Measurements from ENCODE around the gene GPR3. TPM values are rescaled to one million over a fixed set of nuclear protein-coding genes. Genes with fewer than 3 reads are reported as not detected.

The GPR3 gene, protein sequence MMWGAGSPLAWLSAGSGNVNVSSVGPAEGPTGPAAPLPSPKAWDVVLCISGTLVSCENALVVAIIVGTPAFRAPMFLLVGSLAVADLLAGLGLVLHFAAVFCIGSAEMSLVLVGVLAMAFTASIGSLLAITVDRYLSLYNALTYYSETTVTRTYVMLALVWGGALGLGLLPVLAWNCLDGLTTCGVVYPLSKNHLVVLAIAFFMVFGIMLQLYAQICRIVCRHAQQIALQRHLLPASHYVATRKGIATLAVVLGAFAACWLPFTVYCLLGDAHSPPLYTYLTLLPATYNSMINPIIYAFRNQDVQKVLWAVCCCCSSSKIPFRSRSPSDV
- 2.0 and 2.1 TPM in 2 replicates for total RNA-seq

DNA sequence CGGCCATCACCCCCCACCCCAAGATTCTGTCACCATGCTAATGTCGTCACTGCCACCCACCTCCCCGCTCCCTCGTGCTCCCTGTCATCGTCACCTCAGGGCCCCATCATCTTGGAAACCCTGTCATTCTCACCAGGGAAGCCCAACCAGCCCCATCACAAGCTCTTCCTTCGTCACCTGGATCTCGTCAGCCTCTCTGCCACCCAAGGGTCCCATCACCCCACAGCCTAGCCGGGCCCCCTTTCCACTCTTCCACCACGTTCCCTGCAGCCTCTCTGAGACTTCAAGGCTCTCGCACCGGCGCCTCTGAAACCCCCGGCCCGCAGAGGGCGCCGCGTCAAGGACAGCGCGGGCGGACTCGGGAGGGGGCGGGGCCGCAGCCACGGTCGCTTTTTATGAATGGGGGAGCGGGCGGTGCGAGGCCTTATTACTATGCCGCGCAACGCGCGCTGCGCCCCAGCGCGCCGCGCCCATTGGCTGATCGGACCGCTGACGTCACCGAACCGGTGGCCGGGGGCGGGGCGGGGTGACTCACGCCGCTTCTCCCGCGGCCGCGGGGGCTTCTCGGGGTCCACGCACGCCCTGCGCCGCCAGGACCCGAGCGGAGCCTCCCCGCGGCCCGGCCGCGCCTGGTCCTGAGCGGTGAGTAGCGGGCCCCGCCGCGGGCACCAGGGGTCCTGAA is at the start of gene GPR3:
GPR3 (plus strand) TSS at position 527 of the 682 bp plus-strand sequence. CDS start 1,177 bp downstream, outside the sequence.

DNA sequence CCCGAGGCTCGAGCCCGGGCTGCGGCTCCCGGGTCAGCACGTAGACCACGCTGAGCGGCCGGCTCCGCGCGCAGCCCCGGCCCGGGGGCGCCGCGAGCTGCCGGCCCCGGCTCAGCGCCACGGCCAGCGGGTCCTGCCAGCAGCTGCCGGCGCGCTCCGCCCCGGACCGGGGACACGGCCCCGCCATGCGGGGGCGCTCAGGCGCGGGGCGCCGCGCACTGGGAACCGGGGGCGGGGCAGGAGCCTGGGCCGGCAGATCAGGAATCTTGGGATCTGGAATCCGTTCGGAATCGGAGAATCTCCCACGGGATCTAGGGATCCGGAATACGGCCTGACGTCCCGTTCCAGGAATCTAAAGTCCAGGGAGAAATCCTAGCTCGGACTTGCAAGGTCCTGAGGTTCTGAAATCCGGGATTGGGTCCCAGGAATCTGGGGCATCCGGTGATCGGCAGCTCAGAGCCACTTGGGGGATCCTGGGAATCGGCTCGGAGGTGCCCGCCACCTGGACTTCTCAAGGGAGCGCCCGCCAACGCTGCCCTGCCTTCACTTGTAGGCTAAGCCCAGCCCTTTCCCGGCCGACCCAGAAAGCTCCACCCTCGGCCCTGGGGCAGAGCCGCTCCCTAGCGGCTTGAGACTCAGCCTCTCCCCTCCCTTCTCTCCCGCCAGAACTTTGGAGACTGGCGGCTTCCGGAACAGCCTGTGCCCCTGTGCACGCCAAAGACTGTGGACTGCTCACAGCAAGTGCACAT is 25.8 kb upstream of the GPR3 start, which contains the start of gene MAP3K6:
MAP3K6 (minus strand) TSS at position 551 of the 749 bp plus-strand sequence; CDS start at position 187, 364 bp downstream.

DNA sequence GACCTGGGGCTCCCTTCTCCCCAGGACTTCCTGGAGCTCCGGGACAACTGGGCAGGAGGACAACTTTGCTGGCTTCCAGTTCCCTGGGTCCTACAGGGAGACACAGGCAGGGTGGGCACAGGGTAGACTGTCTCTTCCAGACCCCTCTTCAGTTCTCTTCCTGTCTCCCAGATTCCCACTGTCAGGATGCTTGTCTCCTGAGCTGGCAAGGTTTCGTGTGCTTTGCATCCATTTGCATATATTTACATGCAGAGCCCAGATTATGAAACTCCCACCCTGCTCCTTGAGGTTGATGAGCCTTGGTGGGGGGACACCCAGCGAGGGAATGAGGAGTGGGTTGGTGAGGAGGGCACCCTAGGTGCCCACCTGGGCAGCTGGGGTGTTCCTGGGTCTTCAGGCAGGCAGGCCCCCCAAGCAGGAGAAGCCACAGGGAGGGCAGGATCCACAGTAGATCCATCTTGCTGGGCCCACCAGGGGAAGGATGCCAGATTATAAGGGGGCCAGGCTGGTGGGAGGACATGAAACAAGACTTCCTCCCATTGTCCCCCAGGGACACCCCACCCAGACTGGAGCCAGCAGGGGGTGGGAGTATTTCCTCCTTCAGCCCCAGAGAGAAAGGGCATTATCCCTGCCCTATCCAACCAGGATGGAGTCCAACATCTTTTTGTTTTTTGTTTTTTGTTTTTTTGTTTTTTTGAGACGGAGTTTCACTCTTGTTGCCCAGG is 17.9 kb upstream of the GPR3 start, which contains the start of gene FCN3:
FCN3 (minus strand) TSS at position 463 of the 725 bp plus-strand sequence; CDS start at position 457, 6 bp downstream.

DNA sequence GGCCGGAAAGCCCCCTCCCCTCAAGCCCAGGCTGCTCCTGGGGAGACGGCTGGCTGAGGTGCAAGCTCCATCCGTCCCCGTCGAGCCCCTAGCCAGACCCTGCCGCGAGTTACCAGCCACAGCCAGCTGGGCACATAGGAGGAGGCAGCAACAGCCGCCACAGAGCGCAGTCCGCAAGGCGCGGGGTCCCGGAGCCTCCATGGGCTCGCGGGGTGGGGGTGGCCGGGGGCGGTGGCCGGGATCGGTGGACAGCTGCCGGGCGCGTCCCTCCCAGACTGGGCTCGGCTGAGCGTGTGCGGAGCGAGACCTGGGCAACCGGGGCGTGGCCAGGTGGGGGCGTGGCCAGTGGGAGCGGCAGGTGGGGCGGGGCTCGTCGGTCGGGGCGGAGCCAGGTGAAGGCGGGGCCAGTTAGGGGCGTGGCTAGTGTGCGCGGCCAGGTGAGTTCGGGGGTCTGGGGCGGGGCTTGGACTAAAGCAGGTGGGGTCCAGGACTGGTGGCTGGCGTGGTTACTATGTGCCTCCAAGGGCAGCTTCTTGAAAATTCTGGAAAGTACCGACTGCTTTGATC is 9.3 kb upstream of the GPR3 start, which contains the start of gene CD164L2:
CD164L2 (minus strand) TSS at position 295 of the 567 bp plus-strand sequence; CDS start at position 201, 94 bp downstream.

Other genes starting within 250 kb of the GPR3 start
- gene SLC9A1, start 237.5 kb upstream of the GPR3 start, total RNA-seq = 21.3 and 28.6 TPM in 2 replicates
- 20.1 and 23.4 TPM in 2 replicates for gene WDTC1, start 158.0 kb upstream of the GPR3 start, total RNA-seq
- 26.4 and 27.7 TPM in 2 replicates for gene TMEM222, start 70.5 kb upstream of the GPR3 start, total RNA-seq
- gene SYTL1, start 50.6 kb upstream of the GPR3 start, total RNA-seq = 0.27 and 0.30 TPM in 2 replicates
- gene MAP3K6, start 25.7 kb upstream of the GPR3 start, total RNA-seq = 16.9 and 20.6 TPM in 2 replicates
- 0.64 and 2.3 TPM in 2 replicates for gene FCN3, start 17.8 kb upstream of the GPR3 start, total RNA-seq
- gene CD164L2, start 9.3 kb upstream of the GPR3 start, total RNA-seq = not detected in 2 replicates
- gene WASF2, start 97.5 kb downstream of the GPR3 start, total RNA-seq = 36.2 and 41.9 TPM in 2 replicates
- gene AHDC1, start 211.5 kb downstream of the GPR3 start, total RNA-seq = 4.7 and 5.6 TPM in 2 replicates
- 0.13 and 0.44 TPM in 2 replicates for gene FGR, start 242.6 kb downstream of the GPR3 start, total RNA-seq